ENCODE data around the gene CREB5. TPM values are rescaled to one million over a fixed set of nuclear protein-coding genes. Genes with fewer than 3 reads are reported as not detected.

Gene CREB5
- total and polyA plus RNA-seq, 9 donors: 0.71 to 15.0 (median 2.7) TPM

DNA sequence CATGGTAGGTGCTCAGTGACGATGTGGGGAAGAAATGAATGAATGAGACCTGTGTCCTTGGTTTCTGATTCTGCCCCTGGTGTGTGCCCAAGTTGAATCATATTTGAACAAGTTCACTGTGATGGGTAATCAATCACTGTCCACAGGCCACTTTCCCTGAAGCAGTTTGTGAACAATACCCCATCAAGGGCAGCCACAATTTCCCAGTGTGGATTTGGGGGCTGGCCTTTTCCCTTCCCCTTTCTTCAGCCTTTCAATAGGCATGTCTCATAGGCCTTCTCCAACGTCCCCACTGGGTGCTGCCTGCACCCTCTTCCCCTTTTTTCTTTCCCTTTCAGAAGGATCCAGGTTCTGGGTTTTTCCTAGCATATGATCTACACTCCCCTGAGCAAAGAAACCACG, 64.7 kb downstream of the CREB5 start:
- intact Hi-C loops (cut with DNase I): no loop called here
- no peaks in the 10 kb centered on the region for H3K36me3 ChIP-seq
- WGBS, 3 donors: 86 to 91% (median 87%) methylated on average over 3 of the region's 3 CpGs
- TF ChIP-seq POLR2A (IDR thresholded peaks at IDR 0.05) (no peak), EP300 (IDR thresholded peaks at IDR 0.05) (no peak)
- TF ChIP-seq, protein P1, sequence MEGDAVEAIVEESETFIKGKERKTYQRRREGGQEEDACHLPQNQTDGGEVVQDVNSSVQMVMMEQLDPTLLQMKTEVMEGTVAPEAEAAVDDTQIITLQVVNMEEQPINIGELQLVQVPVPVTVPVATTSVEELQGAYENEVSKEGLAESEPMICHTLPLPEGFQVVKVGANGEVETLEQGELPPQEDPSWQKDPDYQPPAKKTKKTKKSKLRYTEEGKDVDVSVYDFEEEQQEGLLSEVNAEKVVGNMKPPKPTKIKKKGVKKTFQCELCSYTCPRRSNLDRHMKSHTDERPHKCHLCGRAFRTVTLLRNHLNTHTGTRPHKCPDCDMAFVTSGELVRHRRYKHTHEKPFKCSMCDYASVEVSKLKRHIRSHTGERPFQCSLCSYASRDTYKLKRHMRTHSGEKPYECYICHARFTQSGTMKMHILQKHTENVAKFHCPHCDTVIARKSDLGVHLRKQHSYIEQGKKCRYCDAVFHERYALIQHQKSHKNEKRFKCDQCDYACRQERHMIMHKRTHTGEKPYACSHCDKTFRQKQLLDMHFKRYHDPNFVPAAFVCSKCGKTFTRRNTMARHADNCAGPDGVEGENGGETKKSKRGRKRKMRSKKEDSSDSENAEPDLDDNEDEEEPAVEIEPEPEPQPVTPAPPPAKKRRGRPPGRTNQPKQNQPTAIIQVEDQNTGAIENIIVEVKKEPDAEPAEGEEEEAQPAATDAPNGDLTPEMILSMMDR (IDR thresholded peaks at IDR 0.05): no peak
- no peaks in the 10 kb centered on the region for H3K9me3 ChIP-seq
- H3K27ac ChIP-seq: no peak overlapping the region
- no peaks in the 10 kb centered on the region for H3K4me1 ChIP-seq (ENCODE audit: insufficient read depth)
- H3K27me3 ChIP-seq: no peaks in the 10 kb centered on the region
- no peak overlapping the region for H3K4me3 ChIP-seq
- DNase-seq: no peak

DNA sequence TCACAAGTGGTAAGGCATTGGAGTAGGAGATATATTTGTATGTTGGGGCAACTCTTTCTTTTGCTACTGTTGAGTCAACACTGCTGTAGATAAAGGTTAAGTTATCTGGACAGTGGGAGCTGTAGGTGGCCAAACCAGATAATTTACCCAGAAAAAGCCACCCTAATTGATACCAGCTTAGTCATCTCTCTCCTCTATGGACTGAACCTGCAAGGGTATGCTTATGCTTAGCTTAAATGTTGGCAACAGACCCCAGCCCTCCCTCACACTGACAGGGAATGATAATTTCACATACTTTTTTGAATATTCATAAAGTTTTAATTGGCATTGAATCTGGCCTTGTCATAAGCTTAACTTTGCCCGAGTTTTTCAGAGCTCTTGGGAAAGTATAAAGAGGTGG, 66.3 kb downstream of the CREB5 start:
- Histone ChIP-seq H3K27me3 (no peaks in the 10 kb centered on the region), H3K9me3 (no peaks in the 10 kb centered on the region), H3K27ac (no peak overlapping the region), H3K36me3 (no peaks in the 10 kb centered on the region), H3K4me3 (no peak overlapping the region), H3K4me1 (ENCODE audit: insufficient read depth) (no peaks in the 10 kb centered on the region)
- TF ChIP-seq, protein P1 (IDR thresholded peaks at IDR 0.05): no peak
- TF ChIP-seq EP300 (IDR thresholded peaks at IDR 0.05) (no peak), POLR2A (IDR thresholded peaks at IDR 0.05) (no peak)
- DNase-seq: no peak
- intact Hi-C loops (cut with DNase I): no loop called here
- 61 to 74% (median 73%) methylated on average over 1 of the region's 1 CpG for WGBS, 3 donors

DNA sequence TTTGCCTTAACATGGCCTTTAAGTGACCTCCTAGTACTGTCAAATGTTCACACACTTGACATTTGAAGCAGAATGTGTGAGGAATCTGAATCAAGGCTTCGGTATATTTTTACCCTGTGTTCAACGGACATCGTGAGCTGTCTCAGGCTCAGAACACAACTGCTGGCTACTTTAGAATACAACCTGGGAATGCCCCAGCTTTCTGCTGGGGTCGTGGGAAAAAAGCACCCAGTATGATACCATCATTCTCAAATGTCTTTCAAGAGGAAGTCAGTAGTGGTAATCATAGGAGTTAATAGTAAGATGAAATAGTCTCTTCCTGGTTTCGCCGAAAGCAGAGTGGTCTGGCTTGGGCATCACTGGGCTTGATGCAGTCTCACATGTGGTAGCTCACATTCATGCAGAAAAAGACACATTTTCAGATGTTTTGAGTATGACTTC, 67.2 kb downstream of the CREB5 start:
- Histone ChIP-seq H3K4me1 (ENCODE audit: insufficient read depth) (no peaks in the 10 kb centered on the region), H3K4me3 (no peak overlapping the region), H3K27ac (no peak overlapping the region), H3K27me3 (no peaks in the 10 kb centered on the region), H3K36me3 (no peaks in the 10 kb centered on the region), H3K9me3 (no peaks in the 10 kb centered on the region)
- whole genome bisulfite sequencing, 3 donors: 91 to 97% (median 92%) methylated on average over 6 of the region's 6 CpGs
- TF ChIP-seq, protein P1 (IDR thresholded peaks at IDR 0.05): no peak
- TF ChIP-seq POLR2A (IDR thresholded peaks at IDR 0.05): no peak
- TF ChIP-seq EP300 (IDR thresholded peaks at IDR 0.05): no peak
- DNase-seq: no peak
- intact Hi-C loops (cut with DNase I): no loop called here

DNA sequence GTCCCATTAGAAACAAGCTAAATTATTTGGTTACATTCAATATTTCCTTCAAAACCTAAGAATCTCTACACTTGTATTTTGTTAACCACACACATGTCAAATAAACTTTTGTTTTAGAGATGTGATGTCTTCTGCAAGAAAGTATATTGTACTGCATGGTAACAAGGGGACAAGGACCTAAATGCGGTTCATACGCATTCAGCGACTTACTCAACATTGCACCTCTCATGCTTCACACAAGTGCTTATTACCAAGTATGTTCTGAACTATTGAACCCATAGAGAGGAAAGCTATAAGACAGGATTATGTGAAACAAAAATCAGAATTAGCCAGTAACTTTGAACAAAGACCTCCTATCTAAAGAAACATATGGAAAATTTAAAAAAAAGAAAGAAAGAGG, 68.3 kb downstream of the CREB5 start:
- Histone ChIP-seq H3K36me3 (no peaks in the 10 kb centered on the region), H3K27me3 (no peaks in the 10 kb centered on the region), H3K4me3 (no peak overlapping the region), H3K27ac (no peak overlapping the region), H3K4me1 (ENCODE audit: insufficient read depth) (no peaks in the 10 kb centered on the region), H3K9me3 (no peaks in the 10 kb centered on the region)
- DNase-seq: no peak
- TF ChIP-seq POLR2A (IDR thresholded peaks at IDR 0.05): no peak
- TF ChIP-seq, protein P1 (IDR thresholded peaks at IDR 0.05): no peak
- TF ChIP-seq EP300 (IDR thresholded peaks at IDR 0.05): no peak
- WGBS, 3 donors: 95 to 99% (median 99%) methylated on average over 3 of the region's 3 CpGs
- intact Hi-C loops (cut with DNase I): no loop called here

All from ovary (tissue), 9 donors.